HG03159 (cell line): ENCODE data around the gene EVI5.

Experiments
- ATAC-seq: cut with Tn5 transposase; IDR thresholded peaks from one replicate; pipeline ENCODE4 v1.9.1; 2021; ENCODE audit warnings: mild to moderate bottlenecking, moderate library complexity; ENCODE audit not compliant: unreplicated experiment

EVI5 gene

GRCh38 chr1:92466683-92467352 lies 318.1 kb downstream of the EVI5 start:
- ATAC-seq = no peak

GRCh38 chr1:92465256-92465647 lies 319.7 kb downstream of the EVI5 start:
- ATAC-seq = no peak

DNA sequence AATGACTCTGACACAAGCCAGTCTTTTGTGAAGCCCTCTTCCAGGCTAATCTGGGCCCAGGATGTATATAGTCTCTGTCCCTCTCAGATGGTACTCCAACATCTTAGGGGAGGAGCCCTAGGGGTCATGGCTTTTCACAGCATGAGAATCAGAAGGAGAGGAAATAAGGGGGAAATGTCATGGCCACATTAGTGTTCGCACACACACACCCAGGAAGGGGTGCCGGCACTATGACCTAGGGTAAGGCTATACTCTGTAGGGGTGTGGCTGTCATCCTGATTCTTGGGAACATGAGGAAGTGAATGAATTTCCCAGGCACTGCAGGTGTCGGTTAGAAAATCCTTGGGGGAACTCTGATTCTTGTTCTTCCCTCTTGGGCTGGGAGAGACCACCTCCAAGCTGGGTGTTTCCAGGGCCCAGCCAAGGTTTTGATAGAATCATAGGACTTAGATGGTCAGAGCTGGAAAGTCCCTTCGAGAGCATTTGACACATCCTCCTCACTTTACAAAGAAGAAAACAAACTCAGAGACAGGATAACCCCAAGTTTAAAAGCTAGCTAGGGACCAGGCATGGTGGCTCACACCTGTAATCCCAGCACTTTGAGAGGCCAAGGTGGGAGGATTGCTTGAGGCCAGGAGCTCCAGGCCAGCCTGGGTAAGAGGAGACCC lies 320.2 kb downstream of the EVI5 start:
- ATAC-seq = no peak

DNA sequence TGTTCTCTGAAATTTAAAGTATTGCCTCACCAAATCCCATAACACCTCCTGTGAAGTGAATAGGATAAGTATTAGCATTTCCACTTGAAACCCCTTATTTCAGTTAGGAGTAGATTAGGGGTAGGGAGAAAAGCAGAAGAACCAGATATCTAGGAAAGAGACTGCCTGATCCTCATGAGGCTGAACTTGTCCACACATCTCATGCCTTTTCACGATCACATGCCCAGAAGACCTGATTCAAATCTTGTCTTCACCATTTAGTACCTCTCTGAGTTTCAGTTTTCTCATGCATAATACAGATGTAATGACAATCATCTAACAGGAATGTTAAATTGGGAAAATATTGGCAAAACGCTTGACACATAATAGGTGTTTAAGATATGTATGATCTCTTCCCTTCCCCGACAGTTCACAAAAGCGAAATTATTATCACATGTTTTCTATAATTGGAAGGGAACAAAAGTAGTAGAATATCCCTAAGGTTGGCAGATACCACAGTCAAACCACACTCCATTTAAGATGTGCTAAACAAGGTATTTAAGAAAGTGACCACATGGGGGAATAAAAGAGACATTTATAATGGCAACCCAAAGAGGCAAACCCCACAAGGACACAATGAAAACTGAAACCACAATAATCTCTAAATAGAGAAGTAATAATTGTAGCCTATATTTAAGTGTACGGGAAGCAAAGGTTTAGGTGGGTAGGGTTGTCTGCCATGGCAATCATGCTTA lies 323.4 kb downstream of the EVI5 start:
- peak; percentile 74 for ATAC-seq

DNA sequence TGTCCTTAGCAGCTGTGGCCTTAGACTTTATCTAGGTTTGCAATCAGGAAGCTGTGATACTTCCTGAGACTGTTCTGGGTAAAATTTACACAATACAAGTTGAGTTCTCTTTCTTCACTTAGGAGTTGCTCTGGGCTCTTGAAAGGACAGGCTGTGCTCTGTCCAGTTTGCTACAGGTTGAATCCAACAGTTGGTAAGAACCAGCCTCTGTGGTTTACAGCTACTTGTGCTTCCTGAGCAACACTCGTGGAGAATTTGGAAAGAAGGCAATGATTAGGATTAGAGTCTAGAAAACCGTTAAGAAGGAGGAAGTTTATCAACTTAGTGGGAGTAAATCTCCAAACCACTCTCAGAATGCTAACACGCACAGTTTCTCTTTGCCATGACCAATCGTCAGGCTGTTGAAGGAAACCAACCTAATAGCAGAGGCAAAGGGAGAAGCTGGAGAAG lies 325.0 kb downstream of the EVI5 start:
- no peak for ATAC-seq
